LNCaP clone FGC (cell line): ENCODE data around the gene TAGAP.

ENCODE experiments used
- DNase-seq: peaks from one replicate; pipeline ENCODE4 v3.0.0-alpha.2; 2011; ENCODE audit warnings: low read depth
- H3K4me3 ChIP-seq: 2 replicates; pipeline ENCODE4 v1.5.1; 2011; ENCODE audit warnings: mild to moderate bottlenecking, low read depth, low read length, control low read depth
- CTCF ChIP-seq: IDR thresholded peaks from 2 replicates; pipeline ENCODE4 v1.5.1; 2012; ENCODE audit warnings: mild to moderate bottlenecking; ENCODE audit not compliant: control insufficient read depth, insufficient read depth; ENCODE audit errors: extremely low read depth

The TAGAP gene

GRCh38 chr6:159056899-159057298 is 12.1 kb upstream of the TAGAP start:
- no peak for DNase-seq
- no peak for TF ChIP-seq CTCF
- H3K4me3 ChIP-seq, result no peak overlapping the region

DNA sequence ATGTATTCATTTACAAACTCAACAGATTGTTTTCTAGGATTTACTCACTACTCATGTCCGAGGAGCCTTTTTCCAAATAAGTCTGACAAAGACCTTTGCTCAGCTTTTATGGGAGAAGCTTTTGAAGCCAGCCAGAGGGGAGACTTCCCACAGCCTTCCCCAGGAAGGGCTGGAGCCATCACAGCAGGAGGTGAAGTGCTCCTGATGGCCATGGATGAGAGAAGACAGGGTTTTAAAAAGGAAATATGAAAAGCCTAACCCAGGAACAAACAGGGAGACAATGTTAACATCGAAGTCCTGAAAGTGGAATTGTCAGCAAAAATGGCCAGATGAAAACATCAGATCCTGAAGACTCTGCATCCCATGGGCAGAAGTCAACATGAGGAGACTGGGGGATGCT is 11.6 kb upstream of the TAGAP start:
- H3K4me3 ChIP-seq, result no peak overlapping the region
- TF ChIP-seq CTCF, result no peak
- no peak for DNase-seq

DNA sequence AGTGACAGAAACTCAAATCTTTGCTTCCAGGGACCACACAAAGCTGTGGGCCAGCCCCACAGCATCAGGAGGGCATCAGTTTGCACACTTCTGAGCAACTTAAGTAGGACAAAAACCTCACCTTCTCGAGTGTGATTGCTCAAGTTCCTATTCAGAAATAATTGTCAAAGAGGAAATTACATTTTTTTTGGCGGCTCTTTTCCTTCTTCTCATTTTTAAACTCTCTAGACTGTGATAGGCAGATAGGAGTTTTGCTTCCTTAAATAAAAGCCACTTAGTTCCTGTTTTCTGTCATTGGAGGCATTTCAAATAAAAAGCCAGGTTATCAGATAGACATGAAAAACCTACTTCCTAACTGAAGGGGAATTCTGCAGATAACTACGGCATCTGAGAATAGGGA is 11.2 kb upstream of the TAGAP start:
- H3K4me3 ChIP-seq, result no peak overlapping the region
- TF ChIP-seq CTCF, result no peak
- DNase-seq, result no peak

DNA sequence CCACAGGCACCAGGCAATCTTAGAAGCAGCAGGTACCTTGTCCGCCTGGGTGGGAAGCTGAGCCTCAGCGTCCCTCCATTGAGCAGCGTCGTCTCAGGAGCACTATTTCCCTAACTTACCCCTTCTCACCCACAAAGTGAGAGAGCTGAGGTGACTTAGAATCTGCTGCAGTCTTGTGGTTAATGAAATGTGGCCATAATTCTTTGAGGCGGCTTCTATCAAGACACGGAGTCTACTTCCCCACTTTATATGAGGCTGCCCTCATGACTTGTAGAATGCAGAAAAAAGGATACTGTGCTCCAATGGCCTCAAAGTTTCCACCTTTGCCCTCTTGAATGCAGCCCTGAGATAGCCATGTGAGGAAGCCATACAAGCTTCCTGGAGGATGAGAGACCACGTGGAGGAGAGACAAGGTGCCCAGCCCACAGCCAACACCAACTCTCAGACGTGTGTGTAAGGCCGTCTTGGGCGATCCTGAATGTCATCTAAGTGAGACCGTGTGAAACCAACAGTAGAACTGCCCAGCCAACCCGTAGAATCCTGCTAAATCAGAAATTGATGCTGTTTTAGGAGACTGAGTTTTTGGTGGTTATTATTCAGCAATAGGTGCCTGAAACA is 9.1 kb upstream of the TAGAP start:
- no peak overlapping the region for H3K4me3 ChIP-seq
- DNase-seq, result no peak
- no peak for TF ChIP-seq CTCF

- no peak for DNase-seq
- TF ChIP-seq CTCF, result no peak
- H3K4me3 ChIP-seq, result no peak overlapping the region
These were observed 7.9 kb upstream of the TAGAP start for GRCh38 chr6:159052720-159053119.

GRCh38 chr6:159047891-159048685 is 3.3 kb upstream of the TAGAP start:
- TF ChIP-seq CTCF, result no peak
- H3K4me3 ChIP-seq, result no peak overlapping the region
- no peak for DNase-seq
